PC-9 (cell line): ENCODE data around the gene HOXB6.

ENCODE experiments used
- EZH2 ChIP-seq: fragments of 200-600 bp; sonication (generic); IDR thresholded peaks from 2 replicates; pipeline ENCODE4 v1.8.0; 2017; ENCODE audit warnings: antibody characterized with exemption, low read depth
- TF ChIP-seq, protein P1 (sequence below): fragments of 200-600 bp; sonication (generic); conservative IDR thresholded peaks from 2 replicates; pipeline ENCODE4 v1.6.1; 2017; ENCODE audit warnings: mixed run types, antibody characterized with exemption, mild to moderate bottlenecking, moderate library complexity

DNA sequence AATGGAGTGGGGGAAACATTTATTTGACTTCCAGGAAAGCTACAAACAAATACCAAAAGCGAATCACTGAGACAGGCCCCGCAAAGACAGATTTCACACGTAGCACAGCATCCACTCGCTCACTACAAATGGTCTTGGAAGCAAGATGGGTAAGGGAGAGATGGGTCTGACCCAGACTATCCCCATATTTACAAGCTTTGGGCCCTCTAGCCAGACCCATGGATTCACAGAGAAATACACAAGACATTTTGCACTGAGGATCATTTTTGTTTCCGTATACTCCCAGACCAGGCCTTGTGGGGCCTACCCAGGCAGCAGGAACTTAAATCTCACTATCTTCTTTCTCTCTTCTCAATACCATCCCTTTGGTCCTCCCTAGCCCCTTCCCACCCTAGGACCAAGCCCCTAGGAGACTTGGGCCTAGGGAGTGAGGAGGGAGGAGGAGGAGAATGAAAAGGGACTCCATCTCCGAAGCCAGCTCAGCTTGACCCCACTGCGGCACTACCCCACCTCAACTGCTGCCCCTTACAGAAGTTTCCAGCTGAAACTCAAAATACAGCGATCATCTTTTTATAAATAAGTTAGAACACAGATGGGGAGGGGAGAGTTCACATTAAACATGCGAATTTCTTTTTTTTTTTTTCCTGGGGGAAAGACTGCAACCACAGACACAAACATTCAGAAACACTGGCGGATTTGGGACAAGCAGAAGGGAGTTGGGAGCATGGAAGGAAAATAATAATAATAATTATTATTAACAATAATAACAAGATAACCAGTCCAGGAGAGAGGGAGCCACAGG lies 13.3 kb downstream of the HOXB6 start:
- TF ChIP-seq, protein P1, sequence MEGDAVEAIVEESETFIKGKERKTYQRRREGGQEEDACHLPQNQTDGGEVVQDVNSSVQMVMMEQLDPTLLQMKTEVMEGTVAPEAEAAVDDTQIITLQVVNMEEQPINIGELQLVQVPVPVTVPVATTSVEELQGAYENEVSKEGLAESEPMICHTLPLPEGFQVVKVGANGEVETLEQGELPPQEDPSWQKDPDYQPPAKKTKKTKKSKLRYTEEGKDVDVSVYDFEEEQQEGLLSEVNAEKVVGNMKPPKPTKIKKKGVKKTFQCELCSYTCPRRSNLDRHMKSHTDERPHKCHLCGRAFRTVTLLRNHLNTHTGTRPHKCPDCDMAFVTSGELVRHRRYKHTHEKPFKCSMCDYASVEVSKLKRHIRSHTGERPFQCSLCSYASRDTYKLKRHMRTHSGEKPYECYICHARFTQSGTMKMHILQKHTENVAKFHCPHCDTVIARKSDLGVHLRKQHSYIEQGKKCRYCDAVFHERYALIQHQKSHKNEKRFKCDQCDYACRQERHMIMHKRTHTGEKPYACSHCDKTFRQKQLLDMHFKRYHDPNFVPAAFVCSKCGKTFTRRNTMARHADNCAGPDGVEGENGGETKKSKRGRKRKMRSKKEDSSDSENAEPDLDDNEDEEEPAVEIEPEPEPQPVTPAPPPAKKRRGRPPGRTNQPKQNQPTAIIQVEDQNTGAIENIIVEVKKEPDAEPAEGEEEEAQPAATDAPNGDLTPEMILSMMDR, result no peak
- TF ChIP-seq EZH2, result no peak
